HEK293 (cell line): ENCODE data around the gene PHF21A.

Source experiments
- AEBP2 ChIP-seq: fragments of 450-650 bp; formaldehyde crosslinking; IDR thresholded peaks from 2 replicates; pipeline ENCODE4 v1.5.1; 2016; ENCODE audit warnings: missing biosample characterization, missing genetic modification characterization, borderline replicate concordance
- ATF2 ChIP-seq: fragments of 450-650 bp; formaldehyde crosslinking; IDR thresholded peaks from 2 replicates; pipeline ENCODE4 v1.5.1; 2016; ENCODE audit warnings: missing biosample characterization, missing genetic modification characterization, low read depth
- EGR2 ChIP-seq: fragments of 450-650 bp; formaldehyde crosslinking; IDR thresholded peaks from 2 replicates; pipeline ENCODE4 v1.5.1; 2016; ENCODE audit warnings: low read depth, missing biosample characterization, missing genetic modification characterization
- GLIS2 ChIP-seq: fragments of 450-650 bp; formaldehyde crosslinking; IDR thresholded peaks from 2 replicates; pipeline ENCODE4 v1.5.1; 2016; ENCODE audit warnings: missing biosample characterization, missing genetic modification characterization
- KLF16 ChIP-seq: fragments of 450-650 bp; formaldehyde crosslinking; IDR thresholded peaks from 2 replicates; pipeline ENCODE4 v1.5.1; 2017; ENCODE audit warnings: missing biosample characterization, missing genetic modification characterization
- REST ChIP-seq: fragments of 450-650 bp; formaldehyde crosslinking; IDR thresholded peaks from 2 replicates; pipeline ENCODE4 v1.5.1; 2016; ENCODE audit warnings: missing biosample characterization, missing genetic modification characterization
- SP3 ChIP-seq: fragments of 450-650 bp; formaldehyde crosslinking; IDR thresholded peaks from 2 replicates; pipeline ENCODE4 v1.5.1; 2016; ENCODE audit warnings: missing biosample characterization, missing genetic modification characterization
- WT1 ChIP-seq: fragments of 450-650 bp; formaldehyde crosslinking; IDR thresholded peaks from 2 replicates; pipeline ENCODE4 v1.5.1; 2016; ENCODE audit warnings: missing biosample characterization, missing genetic modification characterization
- ZBTB11 ChIP-seq: fragments of 450-650 bp; formaldehyde crosslinking; conservative IDR thresholded peaks from 2 replicates; pipeline ENCODE4 v1.5.1; 2016; ENCODE audit warnings: low read depth, missing biosample characterization, missing genetic modification characterization
- ZBTB26 ChIP-seq: fragments of 450-650 bp; formaldehyde crosslinking; optimal IDR thresholded peaks from 2 replicates; pipeline ENCODE3; 2016; ENCODE audit warnings: missing biosample characterization, mild to moderate bottlenecking, missing genetic modification characterization
- ZFP37 ChIP-seq: fragments of 450-650 bp; formaldehyde crosslinking; IDR thresholded peaks from 2 replicates; pipeline ENCODE4 v1.5.1; 2016; ENCODE audit warnings: missing biosample characterization, missing genetic modification characterization
- ZNF133 ChIP-seq: fragments of 450-650 bp; formaldehyde crosslinking; IDR thresholded peaks from 2 replicates; pipeline ENCODE4 v1.5.1; 2016; ENCODE audit warnings: missing biosample characterization, missing genetic modification characterization
- ZNF155 ChIP-seq: fragments of 450-650 bp; formaldehyde crosslinking; IDR thresholded peaks from 2 replicates; pipeline ENCODE4 v1.5.1; 2016; ENCODE audit warnings: missing biosample characterization, missing genetic modification characterization
- ZNF280D ChIP-seq: fragments of 450-650 bp; formaldehyde crosslinking; IDR thresholded peaks from 2 replicates; pipeline ENCODE4 v1.5.1; 2016; ENCODE audit warnings: missing biosample characterization, missing genetic modification characterization
- ZNF449 ChIP-seq: fragments of 450-650 bp; formaldehyde crosslinking; IDR thresholded peaks from 2 replicates; pipeline ENCODE4 v1.5.1; 2017; ENCODE audit warnings: missing biosample characterization, mild to moderate bottlenecking, missing genetic modification characterization, moderate library complexity
- ZNF580 ChIP-seq: fragments of 450-650 bp; formaldehyde crosslinking; IDR thresholded peaks from 2 replicates; pipeline ENCODE4 v1.5.1; 2016; ENCODE audit warnings: missing biosample characterization, missing genetic modification characterization
- ZNF596 ChIP-seq: fragments of 450-650 bp; IDR thresholded peaks from 2 replicates; pipeline ENCODE4 v1.5.0; 2018; ENCODE audit warnings: missing biosample characterization, mild to moderate bottlenecking, missing genetic modification characterization, moderate library complexity

The PHF21A gene

GRCh38 chr11:45885274-45885920 lies 235.9 kb downstream of the PHF21A start, which contains the start of gene MAPK8IP1 (continued):
- TF ChIP-seq REST (peak; percentile 86), ZNF449 (tag by site-specific recombination) (peak; percentile 98), ZBTB26 (tag by site-specific recombination) (peak; percentile 59), SP3 (0 out of 2 replicates have a peak, but pooled peaks have one; percentile 21), ZNF155 (tag by site-specific recombination) (no peak), KLF16 (tag by site-specific recombination) (no peak), WT1 (tag by site-specific recombination) (no peak), ZNF280D (tag by site-specific recombination) (no peak), GLIS2 (tag by site-specific recombination) (peak; percentile 28; the same call in 1 of the 2 replicates), ZNF596 (tag by site-specific recombination) (no peak), ZFP37 (tag by site-specific recombination) (no peak), AEBP2 (tag by site-specific recombination) (no peak), ZNF133 (tag by site-specific recombination) (no peak), EGR2 (tag by site-specific recombination) (no peak), ZBTB11 (tag by site-specific recombination) (no peak), ATF2 (tag by site-specific recombination) (no peak), ZNF580 (tag by site-specific recombination) (no peak)
